Spleen (tissue), 7 donors: ENCODE data around the gene DTL.

Source experiments
- POLR2A ChIP-seq, 3 donors: fragments of 450-650 bp; IDR thresholded peaks; one replicate each; pipeline ENCODE4 v1.5.1; 2017; ENCODE audit warnings: antibody characterized with exemption in 3 of 3, mild to moderate bottlenecking in 1 of 3
- TF ChIP-seq, protein P1 (sequence below), 11 experiments: fragments of 200-600 bp in 7 of 11; fragments of 450-650 bp in 4 of 11; sonication (generic) in 4 of 11; IDR thresholded peaks in 8 of 11; conservative IDR thresholded peaks in 3 of 11; 1 replicate in 7 of 11; 2 replicates in 4 of 11; pipeline versions ENCODE4 v1.4.0 to v1.8.0; 2016 to 2021; ENCODE audit warnings: antibody characterized with exemption in 11 of 11, inconsistent platforms in 4 of 11, mild to moderate bottlenecking in 1 of 11
- donor health status: DM: no; HTN: no; CAD: no; lungs with moderate emphysema.
- donor health status: DM: no; HTN: no; CAD: no.
- donor health status: DM: no; HTN: no; CAD: no.

DNA sequence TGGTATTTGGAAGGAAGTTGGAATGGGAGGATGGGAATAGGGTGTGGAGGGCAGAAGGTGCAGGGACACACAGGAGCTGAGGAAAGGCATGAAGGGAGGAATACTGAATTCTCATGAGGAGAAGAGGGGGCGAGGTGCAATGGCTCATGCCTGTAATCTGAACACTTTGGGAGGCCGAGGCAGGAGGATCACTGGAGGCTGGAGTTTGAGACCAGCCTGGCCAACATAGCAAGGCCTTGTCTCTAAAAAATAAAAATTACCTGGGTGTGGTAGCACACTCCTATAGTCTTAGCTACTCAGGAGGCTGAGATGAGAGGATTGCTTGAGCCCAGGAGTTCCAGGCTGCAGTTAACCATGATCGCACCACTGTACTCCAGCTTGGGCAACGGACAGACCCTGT, 117.3 kb downstream of the DTL start:
- TF ChIP-seq, protein P1, sequence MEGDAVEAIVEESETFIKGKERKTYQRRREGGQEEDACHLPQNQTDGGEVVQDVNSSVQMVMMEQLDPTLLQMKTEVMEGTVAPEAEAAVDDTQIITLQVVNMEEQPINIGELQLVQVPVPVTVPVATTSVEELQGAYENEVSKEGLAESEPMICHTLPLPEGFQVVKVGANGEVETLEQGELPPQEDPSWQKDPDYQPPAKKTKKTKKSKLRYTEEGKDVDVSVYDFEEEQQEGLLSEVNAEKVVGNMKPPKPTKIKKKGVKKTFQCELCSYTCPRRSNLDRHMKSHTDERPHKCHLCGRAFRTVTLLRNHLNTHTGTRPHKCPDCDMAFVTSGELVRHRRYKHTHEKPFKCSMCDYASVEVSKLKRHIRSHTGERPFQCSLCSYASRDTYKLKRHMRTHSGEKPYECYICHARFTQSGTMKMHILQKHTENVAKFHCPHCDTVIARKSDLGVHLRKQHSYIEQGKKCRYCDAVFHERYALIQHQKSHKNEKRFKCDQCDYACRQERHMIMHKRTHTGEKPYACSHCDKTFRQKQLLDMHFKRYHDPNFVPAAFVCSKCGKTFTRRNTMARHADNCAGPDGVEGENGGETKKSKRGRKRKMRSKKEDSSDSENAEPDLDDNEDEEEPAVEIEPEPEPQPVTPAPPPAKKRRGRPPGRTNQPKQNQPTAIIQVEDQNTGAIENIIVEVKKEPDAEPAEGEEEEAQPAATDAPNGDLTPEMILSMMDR (IDR thresholded peaks at IDR 0.05 in 8 of 11, conservative IDR thresholded peaks at IDR 0.05 in 3 of 11), result no peak
- TF ChIP-seq POLR2A (IDR thresholded peaks at IDR 0.05), result no peak
